ENCODE results near the gene GFOD2. TPM values are rescaled to one million over a fixed set of nuclear protein-coding genes. Genes with fewer than 3 reads are reported as not detected.
A peak's percentile ranks its signal among the peaks of the same experiment; 100 is the strongest.

GFOD2 gene
- total and polyA plus RNA-seq, 2 of the 13 experiments (the other 11 are each of a cell fraction or from before 2014, with no cell fraction given), result 11.1 to 17.2 TPM

DNA sequence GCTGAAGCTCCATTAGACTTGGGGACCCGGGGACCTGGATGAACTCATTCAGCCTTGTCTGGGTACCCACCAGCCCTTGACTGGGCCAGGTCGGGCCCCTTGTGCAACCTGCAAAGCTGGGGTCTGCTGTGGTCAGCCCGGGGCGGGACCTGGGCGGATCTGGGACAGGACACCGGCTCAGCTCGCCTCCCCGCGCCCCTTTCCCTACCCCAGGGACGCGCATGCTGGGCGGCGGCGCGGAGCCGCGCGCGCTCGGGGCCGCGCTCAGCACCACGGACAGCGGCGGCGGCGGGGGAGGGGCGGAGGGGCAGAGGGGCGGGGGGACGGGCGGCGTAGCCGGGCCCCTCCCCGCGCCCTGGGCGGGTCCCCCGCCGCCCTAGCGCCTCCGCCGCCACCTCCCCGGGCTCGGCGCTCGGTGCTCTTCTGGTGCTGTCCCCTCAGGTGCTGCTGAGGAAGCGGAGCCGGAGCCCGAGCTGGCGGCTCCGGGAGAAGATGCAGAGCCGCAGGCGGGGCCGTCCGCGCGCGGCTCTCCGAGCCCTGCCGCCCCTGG, 66.5 kb downstream of the GFOD2 start (continued):
- TF ChIP-seq, protein P1, sequence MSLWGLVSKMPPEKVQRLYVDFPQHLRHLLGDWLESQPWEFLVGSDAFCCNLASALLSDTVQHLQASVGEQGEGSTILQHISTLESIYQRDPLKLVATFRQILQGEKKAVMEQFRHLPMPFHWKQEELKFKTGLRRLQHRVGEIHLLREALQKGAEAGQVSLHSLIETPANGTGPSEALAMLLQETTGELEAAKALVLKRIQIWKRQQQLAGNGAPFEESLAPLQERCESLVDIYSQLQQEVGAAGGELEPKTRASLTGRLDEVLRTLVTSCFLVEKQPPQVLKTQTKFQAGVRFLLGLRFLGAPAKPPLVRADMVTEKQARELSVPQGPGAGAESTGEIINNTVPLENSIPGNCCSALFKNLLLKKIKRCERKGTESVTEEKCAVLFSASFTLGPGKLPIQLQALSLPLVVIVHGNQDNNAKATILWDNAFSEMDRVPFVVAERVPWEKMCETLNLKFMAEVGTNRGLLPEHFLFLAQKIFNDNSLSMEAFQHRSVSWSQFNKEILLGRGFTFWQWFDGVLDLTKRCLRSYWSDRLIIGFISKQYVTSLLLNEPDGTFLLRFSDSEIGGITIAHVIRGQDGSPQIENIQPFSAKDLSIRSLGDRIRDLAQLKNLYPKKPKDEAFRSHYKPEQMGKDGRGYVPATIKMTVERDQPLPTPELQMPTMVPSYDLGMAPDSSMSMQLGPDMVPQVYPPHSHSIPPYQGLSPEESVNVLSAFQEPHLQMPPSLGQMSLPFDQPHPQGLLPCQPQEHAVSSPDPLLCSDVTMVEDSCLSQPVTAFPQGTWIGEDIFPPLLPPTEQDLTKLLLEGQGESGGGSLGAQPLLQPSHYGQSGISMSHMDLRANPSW (CRISPR knock-in tag; IDR thresholded peaks at IDR 0.05; ENCODE audit: borderline replicate concordance), result no peak
- TF ChIP-seq, protein P2, sequence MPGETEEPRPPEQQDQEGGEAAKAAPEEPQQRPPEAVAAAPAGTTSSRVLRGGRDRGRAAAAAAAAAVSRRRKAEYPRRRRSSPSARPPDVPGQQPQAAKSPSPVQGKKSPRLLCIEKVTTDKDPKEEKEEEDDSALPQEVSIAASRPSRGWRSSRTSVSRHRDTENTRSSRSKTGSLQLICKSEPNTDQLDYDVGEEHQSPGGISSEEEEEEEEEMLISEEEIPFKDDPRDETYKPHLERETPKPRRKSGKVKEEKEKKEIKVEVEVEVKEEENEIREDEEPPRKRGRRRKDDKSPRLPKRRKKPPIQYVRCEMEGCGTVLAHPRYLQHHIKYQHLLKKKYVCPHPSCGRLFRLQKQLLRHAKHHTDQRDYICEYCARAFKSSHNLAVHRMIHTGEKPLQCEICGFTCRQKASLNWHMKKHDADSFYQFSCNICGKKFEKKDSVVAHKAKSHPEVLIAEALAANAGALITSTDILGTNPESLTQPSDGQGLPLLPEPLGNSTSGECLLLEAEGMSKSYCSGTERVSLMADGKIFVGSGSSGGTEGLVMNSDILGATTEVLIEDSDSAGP (CRISPR knock-in tag; IDR thresholded peaks at IDR 0.05; ENCODE audit: borderline replicate concordance), result no peak
- TF ChIP-seq MTF1 (CRISPR knock-in tag; IDR thresholded peaks at IDR 0.05), result no peak
- no peak for TF ChIP-seq ZKSCAN5 (CRISPR knock-in tag; IDR thresholded peaks at IDR 0.05)
- TF ChIP-seq ZFAT (CRISPR knock-in tag; conservative IDR thresholded peaks at IDR 0.05), result no peak
- TF ChIP-seq PRPF4 (IDR thresholded peaks at IDR 0.05; ENCODE audit: low read depth, low read length, poor library complexity, severe bottlenecking), result no peak
- TF ChIP-seq MED8 (CRISPR knock-in tag; IDR thresholded peaks at IDR 0.05; ENCODE audit: insufficient replicate concordance), result no peak
- TF ChIP-seq NR1H2 (CRISPR knock-in tag; IDR thresholded peaks at IDR 0.05; ENCODE audit: borderline replicate concordance, low read depth), result no peak
- TF ChIP-seq E2F2 (CRISPR knock-in tag; IDR thresholded peaks at IDR 0.05; ENCODE audit: borderline replicate concordance), result no peak
- TF ChIP-seq ZXDC (CRISPR knock-in tag; IDR thresholded peaks at IDR 0.05), result no peak
- no peak for TF ChIP-seq ZNF530 (CRISPR knock-in tag; IDR thresholded peaks at IDR 0.05; ENCODE audit: low read depth)
- peak; percentile 28; the same call in 1 of the 2 replicates for TF ChIP-seq RARA (CRISPR knock-in tag; IDR thresholded peaks at IDR 0.05)
- 0 out of 2 replicates have a peak, but pooled peaks have one; percentile 37 for TF ChIP-seq ZNF451 (CRISPR knock-in tag; IDR thresholded peaks at IDR 0.05)
- TF ChIP-seq ZNF567 (CRISPR knock-in tag; IDR thresholded peaks at IDR 0.05; ENCODE audit: borderline replicate concordance), result no peak
- TF ChIP-seq MNT (IDR thresholded peaks at IDR 0.05), result no peak
- no peak for TF ChIP-seq ZNF772 (CRISPR knock-in tag; IDR thresholded peaks at IDR 0.05)
- TF ChIP-seq ZNF780A (CRISPR knock-in tag; IDR thresholded peaks at IDR 0.05), result no peak
- no peak for TF ChIP-seq ZNF713 (CRISPR knock-in tag; IDR thresholded peaks at IDR 0.05)
